Upper lobe of left lung (tissue), 6 donors: ENCODE measurements around the gene NAALADL1. TPM values are rescaled to one million over a fixed set of nuclear protein-coding genes. Genes with fewer than 3 reads are reported as not detected.

Source experiments
- ATAC-seq, 2 donors: fragments of 200-7000 bp; cut with Tn5 transposase; one replicate each; pipeline ENCODE4 v1.9.1; 2022; ENCODE audit warnings: mild to moderate bottlenecking in 2 of 2, moderate library complexity in 2 of 2; ENCODE audit not compliant: low FRiP score in 2 of 2
- DNase-seq, 2 donors: peaks; one replicate each; pipeline ENCODE4 v3.0.0-alpha.2; 2019 to 2020
- H3K27ac ChIP-seq, 4 donors: fragments of 200-600 bp; sonication (generic); one replicate each; pipeline ENCODE4 v1.5.1; 2016 to 2019
- H3K27me3 ChIP-seq, 4 donors: fragments of 200-600 bp; sonication (generic); one replicate each; pipeline ENCODE4 v1.5.1; 2017 to 2019
- H3K36me3 ChIP-seq, 4 donors: fragments of 200-600 bp; sonication (generic); one replicate each; pipeline ENCODE4 v1.5.1; 2016 to 2019
- H3K4me1 ChIP-seq, 4 donors: fragments of 200-600 bp; sonication (generic); one replicate each; pipeline ENCODE4 v1.5.1; 2018 to 2019
- H3K4me3 ChIP-seq, 4 donors: fragments of 200-600 bp; sonication (generic); one replicate each; pipeline ENCODE4 v1.5.1; 2017 to 2019; ENCODE audit warnings: mild to moderate bottlenecking in 2 of 4, moderate library complexity in 1 of 4
- H3K9me3 ChIP-seq, 4 donors: fragments of 200-600 bp; sonication (generic); one replicate each; pipeline ENCODE4 v1.5.1; 2018 to 2019
- CTCF ChIP-seq, 6 experiments: fragments of 450-650 bp in 4 of 6; fragments of 200-600 bp in 2 of 6; sonication (generic) in 2 of 6; IDR thresholded peaks; one replicate each; pipeline ENCODE4 v1.5.1; 2016 to 2019; ENCODE audit warnings: antibody characterized with exemption in 6 of 6
- EP300 ChIP-seq, 4 donors: sonication (generic); formaldehyde crosslinking; IDR thresholded peaks; one replicate each; pipeline ENCODE4 v1.5.1; 2017; ENCODE audit warnings: antibody characterized with exemption in 4 of 4, control low read depth in 2 of 4
- POLR2A ChIP-seq, 4 donors: fragments of 450-650 bp; IDR thresholded peaks; one replicate each; pipeline ENCODE4 v1.5.1; 2016 to 2017; ENCODE audit warnings: antibody characterized with exemption in 4 of 4, mild to moderate bottlenecking in 2 of 4
- POLR2AphosphoS5 ChIP-seq, 2 donors: sonication (generic); formaldehyde crosslinking; IDR thresholded peaks; one replicate each; pipeline ENCODE4 v1.5.1; 2017; ENCODE audit warnings: antibody characterized with exemption in 2 of 2
- WGBS, 2 donors: methylation state at CpG; one replicate each; pipeline ENCODE4 v1.1.5; 2017 to 2018; 5-methylcytosine and 5-hydroxymethylcytosine counted together
- total RNA-seq, 6 donors: library from RNA; depleted of rRNA in 4 of 6; stranded (reverse); fragments of >200 nt in 4 of 6; gene quantifications; one replicate each; pipeline versions ENCODE4 v1.1.0 to v1.2.1, GENCODE V29; 2016 to 2021
- donor health status: DM: no; HTN: no; CAD: no; lungs with moderate emphysema.
- donor health status: DM: no; HTN: yes; CAD: no; lungs with severe emphysema.

NAALADL1 gene
- total RNA-seq, 6 donors from 2014 or later, result 5.9 to 27.2 (median 9.1) TPM

- H3K36me3 ChIP-seq, result no peaks in the 10 kb centered on the region
- no peaks in the 10 kb centered on the region for H3K9me3 ChIP-seq
- TF ChIP-seq EP300 (IDR thresholded peaks at IDR 0.05) (no peak), POLR2A (IDR thresholded peaks at IDR 0.05) (no peak), CTCF (IDR thresholded peaks at IDR 0.05) (no peak), POLR2AphosphoS5 (IDR thresholded peaks at IDR 0.05) (no peak)
- H3K27me3 ChIP-seq, result no peaks in the 10 kb centered on the region
- H3K4me1 ChIP-seq, result no peaks in the 10 kb centered on the region
- 76 to 79% methylated on average over 5 of the region's 5 CpGs for WGBS, 2 donors
- no peak overlapping the region for H3K27ac ChIP-seq
- H3K4me3 ChIP-seq, result no peak overlapping the region
- ATAC-seq, result no peak
- no peak for DNase-seq
These were observed 55.6 kb downstream of the NAALADL1 start for GRCh38 chr11:65002706-65003105.

GRCh38 chr11:64999478-64999877 lies 58.9 kb downstream of the NAALADL1 start:
- DNase-seq (no peak), ATAC-seq (no peak)
- peaks cover 17 to 31% (median 27%) of the 10 kb centered on the region in 4 donors for H3K4me1 ChIP-seq
- 67 to 78% methylated on average over 1 of the region's 1 CpG for WGBS, 2 donors
- H3K27ac ChIP-seq, result no peak overlapping the region
- H3K27me3 ChIP-seq, result no peaks in the 10 kb centered on the region
- H3K9me3 ChIP-seq, result no peaks in the 10 kb centered on the region
- no peaks in the 10 kb centered on the region for H3K36me3 ChIP-seq
- no peak overlapping the region for H3K4me3 ChIP-seq
- TF ChIP-seq POLR2A (IDR thresholded peaks at IDR 0.05) (no peak), CTCF (IDR thresholded peaks at IDR 0.05) (no peak)

GRCh38 chr11:64998690-64999431 lies 59.5 kb downstream of the NAALADL1 start:
- no peak for DNase-seq
- Histone ChIP-seq H3K4me1 (peaks cover 19 to 38% (median 31%) of the 10 kb centered on the region in 4 donors), H3K36me3 (no peaks in the 10 kb centered on the region), H3K9me3 (no peaks in the 10 kb centered on the region), H3K4me3 (no peak overlapping the region), H3K27ac (no peak overlapping the region), H3K27me3 (no peaks in the 10 kb centered on the region)
- no peak for ATAC-seq
- TF ChIP-seq POLR2AphosphoS5 (IDR thresholded peaks at IDR 0.05), result no peak
- no peak for TF ChIP-seq EP300 (IDR thresholded peaks at IDR 0.05)
- TF ChIP-seq CTCF (IDR thresholded peaks at IDR 0.05), result no peak
- no peak for TF ChIP-seq POLR2A (IDR thresholded peaks at IDR 0.05)
- 72 to 77% methylated on average over 7 to 9 of the region's 9 CpGs for WGBS, 2 donors

GRCh38 chr11:64998141-64998540 lies 60.2 kb downstream of the NAALADL1 start:
- WGBS, 2 donors, result 100% methylated on average over 1 of the region's 1 CpG
- TF ChIP-seq EP300 (IDR thresholded peaks at IDR 0.05), result no peak
- no peak for ATAC-seq
- DNase-seq, result no peak
- no peaks in the 10 kb centered on the region for H3K9me3 ChIP-seq
- no peak overlapping the region for H3K27ac ChIP-seq
- H3K27me3 ChIP-seq, result no peaks in the 10 kb centered on the region
- H3K4me1 ChIP-seq, result peaks cover 21 to 43% (median 33%) of the 10 kb centered on the region in 4 donors
- no peaks in the 10 kb centered on the region for H3K36me3 ChIP-seq
- no peak overlapping the region for H3K4me3 ChIP-seq

- DNase-seq, result peak in 1 of 2 donors; percentile 92
- Histone ChIP-seq H3K27ac (peak within 1 kb of the TSS; percentile 71 to 87 (median 84)), H3K27me3 (no peaks in the 10 kb centered on the region), H3K4me1 (peaks cover 23 to 48% (median 36%) of the 10 kb centered on the region in 4 donors), H3K36me3 (peaks cover 0 to 3% (median 0%) of the 10 kb centered on the region in 4 donors), H3K9me3 (no peaks in the 10 kb centered on the region), H3K4me3 (peak within 1 kb of the TSS; percentile 43 to 66 (median 53))
- 18 to 25% methylated on average over 5 to 8 of the region's 9 CpGs for WGBS, 2 donors
- TF ChIP-seq POLR2A (IDR thresholded peaks at IDR 0.05) (peak in 2 of 4 donors; percentile 28 to 82), EP300 (IDR thresholded peaks at IDR 0.05) (no peak), POLR2AphosphoS5 (IDR thresholded peaks at IDR 0.05) (peak; percentile 65 to 87), CTCF (IDR thresholded peaks at IDR 0.05) (peak; percentile 49 to 84 (median 78))
- peak; percentile 90 to 91 for ATAC-seq
These were observed 61.5 kb downstream of the NAALADL1 start, which contains the start of gene BATF2 for GRCh38 chr11:64996710-64997380. Gene BATF2, minus strand, starts transcription at chr11:64996971. Its CDS starts 57 bp downstream, at chr11:64996914.
